Suprapubic skin (tissue), 4 donors: ENCODE measurements around the gene ALDH1L1.

Experiments used
- EP300 ChIP-seq: sonication (generic); formaldehyde crosslinking; IDR thresholded peaks from one replicate; pipeline ENCODE4 v1.6.1; 2017; ENCODE audit warnings: antibody characterized with exemption
- POLR2A ChIP-seq, 2 donors: fragments of 450-650 bp; IDR thresholded peaks; one replicate each; pipeline ENCODE4 v1.6.1; 2017; ENCODE audit warnings: antibody characterized with exemption in 2 of 2, mild to moderate bottlenecking in 2 of 2, moderate library complexity in 2 of 2
- POLR2AphosphoS5 ChIP-seq, 3 donors: sonication (generic); formaldehyde crosslinking; IDR thresholded peaks; one replicate each; pipeline ENCODE4 v1.6.1; 2017; ENCODE audit warnings: antibody characterized with exemption in 3 of 3
- TF ChIP-seq, protein P1 (sequence below), 2 donors: fragments of 200-600 bp in 1 of 2; fragments of 450-650 bp in 1 of 2; sonication (generic) in 1 of 2; IDR thresholded peaks; one replicate each; pipeline ENCODE4 v1.5.1; 2016 to 2019; ENCODE audit warnings: antibody characterized with exemption in 2 of 2, mild to moderate bottlenecking in 1 of 2, moderate library complexity in 1 of 2

- TF ChIP-seq, protein P1, sequence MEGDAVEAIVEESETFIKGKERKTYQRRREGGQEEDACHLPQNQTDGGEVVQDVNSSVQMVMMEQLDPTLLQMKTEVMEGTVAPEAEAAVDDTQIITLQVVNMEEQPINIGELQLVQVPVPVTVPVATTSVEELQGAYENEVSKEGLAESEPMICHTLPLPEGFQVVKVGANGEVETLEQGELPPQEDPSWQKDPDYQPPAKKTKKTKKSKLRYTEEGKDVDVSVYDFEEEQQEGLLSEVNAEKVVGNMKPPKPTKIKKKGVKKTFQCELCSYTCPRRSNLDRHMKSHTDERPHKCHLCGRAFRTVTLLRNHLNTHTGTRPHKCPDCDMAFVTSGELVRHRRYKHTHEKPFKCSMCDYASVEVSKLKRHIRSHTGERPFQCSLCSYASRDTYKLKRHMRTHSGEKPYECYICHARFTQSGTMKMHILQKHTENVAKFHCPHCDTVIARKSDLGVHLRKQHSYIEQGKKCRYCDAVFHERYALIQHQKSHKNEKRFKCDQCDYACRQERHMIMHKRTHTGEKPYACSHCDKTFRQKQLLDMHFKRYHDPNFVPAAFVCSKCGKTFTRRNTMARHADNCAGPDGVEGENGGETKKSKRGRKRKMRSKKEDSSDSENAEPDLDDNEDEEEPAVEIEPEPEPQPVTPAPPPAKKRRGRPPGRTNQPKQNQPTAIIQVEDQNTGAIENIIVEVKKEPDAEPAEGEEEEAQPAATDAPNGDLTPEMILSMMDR (IDR thresholded peaks at IDR 0.05): no peak
- TF ChIP-seq POLR2A (IDR thresholded peaks at IDR 0.05) (no peak), POLR2AphosphoS5 (IDR thresholded peaks at IDR 0.05) (no peak), EP300 (no peak)
Observed at GRCh38 chr3:126108676-126109050, 71.7 kb downstream of the ALDH1L1 start.
